OCI-LY1 (cell line): Measurements from ENCODE around the gene KLK1.

Experiments used
- H2AFZ ChIP-seq: fragments of 200-600 bp; sonication (generic), shearing (Covaris generic); 2 replicates; pipeline ENCODE4 v1.6.0; 2014; ENCODE audit warnings: antibody characterized with exemption, mild to moderate bottlenecking, low read length
- H3F3A ChIP-seq: fragments of 200-600 bp; sonication (generic), shearing (Covaris generic); 2 replicates; pipeline ENCODE4 v1.6.0; 2014; ENCODE audit warnings: mild to moderate bottlenecking, antibody characterized with exemption, low read length, moderate library complexity; ENCODE audit not compliant: insufficient read depth
- H3K27ac ChIP-seq: fragments of 200-600 bp; sonication (generic); 2 replicates; pipeline ENCODE4 v1.5.1; 2014; ENCODE audit warnings: low read length, mixed run types, mild to moderate bottlenecking, low read depth; ENCODE audit not compliant: poor library complexity, severe bottlenecking
- H3K27me3 ChIP-seq: fragments of 200-600 bp; sonication (generic); 2 replicates; pipeline ENCODE4 v1.6.0; 2014; ENCODE audit warnings: antibody characterized with exemption, mild to moderate bottlenecking, low read length, moderate library complexity; ENCODE audit not compliant: insufficient read depth
- H3K36me3 ChIP-seq: fragments of 200-600 bp; sonication (generic); 2 replicates; pipeline ENCODE4 v1.6.1; 2014; ENCODE audit warnings: mild to moderate bottlenecking, antibody characterized with exemption, low read length, moderate library complexity, mixed read lengths; ENCODE audit not compliant: insufficient read depth
- H3K4me1 ChIP-seq: fragments of 200-600 bp; sonication (generic); 2 replicates; pipeline ENCODE4 v1.5.1; 2014; ENCODE audit warnings: mild to moderate bottlenecking, low read length, moderate library complexity; ENCODE audit not compliant: insufficient read depth, severe bottlenecking
- H3K4me2 ChIP-seq: fragments of 200-600 bp; sonication (generic), shearing (Covaris generic); 2 replicates; pipeline ENCODE4 v1.6.1; 2014; ENCODE audit warnings: low read length
- H3K4me3 ChIP-seq: fragments of 200-600 bp; sonication (generic); 2 replicates; pipeline ENCODE4 v1.5.1; 2014; ENCODE audit warnings: low read length, low read depth, mild to moderate bottlenecking, mixed read lengths; ENCODE audit not compliant: poor library complexity, severe bottlenecking
- H3K79me2 ChIP-seq: fragments of 200-600 bp; shearing (Covaris generic); 2 replicates; pipeline ENCODE4 v1.6.1; 2016; ENCODE audit warnings: mixed run types, low read length, mixed read lengths; ENCODE audit not compliant: insufficient read depth
- H3K9ac ChIP-seq: fragments of 200-600 bp; sonication (generic), shearing (Covaris generic); 2 replicates; pipeline ENCODE4 v1.6.1; 2014; ENCODE audit warnings: mild to moderate bottlenecking, low read length, mixed read lengths
- H3K9me2 ChIP-seq: fragments of 200-600 bp; sonication (generic), shearing (Covaris generic); 2 replicates; pipeline ENCODE4 v1.6.1; 2014; ENCODE audit warnings: low read depth, mild to moderate bottlenecking, low read length, mixed read lengths
- H3K9me3 ChIP-seq: fragments of 200-600 bp; shearing (Covaris generic); 2 replicates; pipeline ENCODE4 v1.6.1; 2014; ENCODE audit warnings: low read length, mixed read lengths
- H4K20me1 ChIP-seq: fragments of 200-600 bp; sonication (generic), shearing (Covaris generic); 2 replicates; pipeline ENCODE4 v1.6.0; 2016; ENCODE audit warnings: mild to moderate bottlenecking, low read length; ENCODE audit not compliant: insufficient read depth
- CTCF ChIP-seq: fragments of 200-600 bp; sonication (generic), shearing (Covaris generic); IDR thresholded peaks from 2 replicates; pipeline ENCODE4 v1.5.1; 2017; ENCODE audit warnings: mild to moderate bottlenecking, antibody characterized with exemption, low read length, moderate library complexity, mixed read lengths
- EZH2 ChIP-seq: fragments of 200-600 bp; sonication (generic), shearing (Covaris generic); IDR thresholded peaks from 2 replicates; pipeline ENCODE4 v1.8.0; 2017; ENCODE audit warnings: borderline replicate concordance, mixed run types, mild to moderate bottlenecking, antibody characterized with exemption, low read length, moderate library complexity, mixed read lengths

Gene KLK1

GRCh38 chr19:50820549-50821247, 2.9 kb downstream of the KLK1 start:
- Histone ChIP-seq H3K4me3 (no peak overlapping the region), H3K4me2 (no peak overlapping the region), H3K79me2 (no peaks in the 10 kb centered on the region), H3K27ac (no peak overlapping the region), H2AFZ (no peak overlapping the region), H3K9me2 (no peaks in the 10 kb centered on the region), H3K4me1 (peaks cover 12% of the 10 kb centered on the region), H3F3A (no peaks in the 10 kb centered on the region), H3K9ac (no peak overlapping the region), H4K20me1 (no peaks in the 10 kb centered on the region), H3K27me3 (peaks cover 5% of the 10 kb centered on the region; the same call in 1 of the 2 replicates), H3K36me3 (no peaks in the 10 kb centered on the region), H3K9me3 (no peaks in the 10 kb centered on the region)
- TF ChIP-seq CTCF, result no peak
- TF ChIP-seq EZH2, result no peak

GRCh38 chr19:50820086-50820485, 3.5 kb downstream of the KLK1 start:
- Histone ChIP-seq H4K20me1 (no peaks in the 10 kb centered on the region), H3K27ac (no peak overlapping the region), H3F3A (no peaks in the 10 kb centered on the region), H3K9me3 (no peaks in the 10 kb centered on the region), H3K79me2 (no peaks in the 10 kb centered on the region), H3K4me1 (peaks cover 12% of the 10 kb centered on the region), H3K4me3 (no peak overlapping the region), H3K27me3 (peaks cover 5% of the 10 kb centered on the region; the same call in 1 of the 2 replicates), H3K36me3 (no peaks in the 10 kb centered on the region), H3K9me2 (no peaks in the 10 kb centered on the region), H3K9ac (no peak overlapping the region), H2AFZ (no peak overlapping the region), H3K4me2 (no peak overlapping the region)
- TF ChIP-seq CTCF, result no peak
- no peak for TF ChIP-seq EZH2

- Histone ChIP-seq H3K4me1 (peaks cover 12% of the 10 kb centered on the region), H4K20me1 (no peaks in the 10 kb centered on the region), H3K4me2 (no peak overlapping the region), H3K27ac (no peak overlapping the region), H3K9ac (no peak overlapping the region), H3F3A (no peaks in the 10 kb centered on the region), H3K4me3 (no peak overlapping the region), H3K79me2 (no peaks in the 10 kb centered on the region), H2AFZ (no peak overlapping the region), H3K9me3 (no peaks in the 10 kb centered on the region), H3K36me3 (no peaks in the 10 kb centered on the region), H3K27me3 (peaks cover 5% of the 10 kb centered on the region; the same call in 1 of the 2 replicates), H3K9me2 (no peaks in the 10 kb centered on the region)
- no peak for TF ChIP-seq EZH2
- no peak for TF ChIP-seq CTCF
Observed at GRCh38 chr19:50819636-50820035, 4.0 kb downstream of the KLK1 start.
